ENCODE data around the gene TMTC1.
A peak's percentile ranks its signal among the peaks of the same experiment; 100 is the strongest.
"Not testable (repeated sequence)": the region's sequence is repeated elsewhere in the genome, so short reads cannot be mapped to it uniquely, and the experiment has no call there.

Gene TMTC1

DNA sequence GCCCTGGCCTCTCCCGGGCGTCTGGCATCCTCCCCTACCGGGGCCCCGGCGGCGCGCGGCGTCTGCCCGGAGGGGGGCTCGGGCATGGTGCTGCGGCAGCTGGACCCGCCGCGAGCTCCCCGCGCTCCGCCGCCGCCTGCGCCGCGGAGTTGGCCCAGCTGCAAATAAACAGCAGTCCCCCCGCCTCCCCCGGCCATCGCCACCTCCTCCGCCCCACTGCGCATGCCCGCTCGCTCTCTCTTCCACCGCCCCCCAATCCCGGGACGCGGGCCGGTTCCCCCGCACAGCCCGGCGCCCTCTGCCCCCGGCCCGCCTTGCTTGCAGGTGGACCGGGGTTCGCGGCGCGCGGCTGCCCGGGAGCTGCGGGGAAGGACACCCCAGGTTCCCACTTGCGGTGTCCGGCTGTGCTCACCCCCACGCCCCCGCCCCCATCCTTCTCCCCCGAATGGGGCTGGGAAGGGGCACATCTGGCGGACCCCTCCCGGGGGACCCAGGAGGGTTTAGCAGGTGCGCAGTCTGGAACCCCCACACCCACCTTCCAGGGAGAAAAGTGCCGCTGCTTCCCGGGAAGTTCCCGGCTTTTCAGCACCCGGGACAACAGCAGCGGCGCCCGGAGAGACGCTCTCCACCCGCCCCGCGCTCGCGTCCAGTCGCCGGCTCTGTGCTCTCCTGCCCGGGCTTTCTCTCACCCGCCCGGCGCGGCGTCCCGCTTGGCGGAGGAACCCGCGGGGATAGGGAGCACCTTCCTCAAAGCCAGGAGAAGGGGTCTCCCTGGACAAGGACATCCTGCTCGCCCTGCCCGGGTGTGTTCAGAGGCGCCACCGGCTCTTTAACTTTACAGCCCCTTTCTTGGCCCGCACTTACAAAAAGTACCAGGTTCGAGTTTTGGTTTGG is at the start of gene TMTC1:
TSS of gene TMTC1 (minus strand) at position 170 of the 894 bp plus-strand sequence. CDS start 191 bp downstream, outside the sequence.
- peak; percentile 17 for DNase-seq

DNA sequence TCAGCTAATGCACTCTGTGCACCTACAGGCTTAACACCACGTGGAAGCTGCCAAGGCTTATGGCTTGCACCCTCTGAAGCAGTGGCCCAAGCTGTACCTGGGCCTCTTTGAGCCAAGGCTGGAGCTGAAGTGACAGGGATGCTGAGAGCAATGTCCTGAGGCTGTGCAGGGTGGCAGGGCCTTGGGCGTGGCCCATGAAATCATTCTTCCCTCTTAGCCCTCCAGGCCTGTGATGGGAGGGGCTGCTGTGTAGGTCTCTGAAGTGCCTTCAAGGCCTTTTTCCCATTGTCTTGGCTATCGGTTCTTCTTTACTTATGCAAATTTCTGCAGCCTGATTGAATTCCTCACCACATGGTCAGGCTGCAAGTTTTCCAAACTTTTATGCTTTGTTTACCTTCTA is 47.4 kb upstream of the TMTC1 start:
- no peak for DNase-seq

- DNase-seq: no peak
Observed at GRCh38 chr12:29830391-29830790, 46.6 kb upstream of the TMTC1 start.

- no peak for DNase-seq
Observed at GRCh38 chr12:29818916-29819623, 35.3 kb upstream of the TMTC1 start.

- DNase-seq: no peak
Observed at GRCh38 chr12:29816874-29817725, 33.4 kb upstream of the TMTC1 start.

DNA sequence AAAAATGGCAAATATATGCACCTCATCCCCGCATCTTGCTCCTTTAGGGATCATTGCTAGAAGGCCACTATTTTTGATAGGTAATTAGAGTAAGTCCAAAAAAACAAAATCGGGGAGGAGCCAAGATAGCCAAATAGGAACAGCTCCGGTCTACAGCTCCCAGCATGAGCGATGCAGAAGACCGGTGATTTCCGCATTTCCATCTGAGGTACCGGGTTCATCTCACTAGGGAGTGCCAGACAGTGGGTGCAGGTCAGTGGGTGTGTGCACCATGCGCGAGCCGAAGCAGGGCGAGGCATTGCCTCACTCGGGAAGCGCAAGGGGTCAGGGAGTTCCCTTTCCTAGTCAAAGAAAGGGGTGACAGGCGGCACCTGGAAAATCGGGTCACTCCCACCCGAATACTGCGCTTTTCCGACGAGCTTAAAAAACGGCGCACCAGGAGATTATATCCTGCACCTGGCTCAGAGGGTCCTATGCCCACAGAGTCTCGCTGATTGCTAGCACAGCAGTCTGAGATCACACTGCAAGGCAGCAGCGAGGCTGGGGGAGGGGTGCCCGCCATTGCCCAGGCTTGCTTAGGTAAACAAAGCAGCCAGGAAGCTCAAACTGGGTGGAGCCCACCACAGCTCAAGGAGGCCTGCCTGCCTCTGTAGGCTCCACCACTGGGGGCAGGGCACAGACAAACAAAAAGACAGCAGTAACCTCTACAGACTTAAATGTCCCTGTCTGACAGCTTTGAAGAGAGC is 26.0 kb upstream of the TMTC1 start:
- DNase-seq: not testable (repeated sequence)

DNA sequence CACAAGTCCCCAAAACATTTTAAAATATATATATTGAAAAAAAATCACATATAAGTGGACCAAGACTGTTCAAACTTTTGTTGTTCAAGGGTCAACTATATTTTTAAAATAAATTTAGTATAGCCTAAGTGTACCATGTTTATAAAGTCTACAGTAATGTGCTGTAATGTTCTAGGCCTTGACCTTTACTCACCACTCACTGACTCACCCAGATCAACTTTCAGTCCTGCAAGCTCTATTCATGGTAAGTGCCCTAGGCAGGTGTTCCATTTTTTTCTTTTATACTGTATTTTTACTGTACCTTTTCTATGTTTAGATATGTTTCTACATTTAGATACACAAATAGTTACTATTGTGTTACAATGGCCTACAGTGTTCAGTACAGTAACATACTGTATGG is 23.4 kb upstream of the TMTC1 start:
- DNase-seq: no peak

DNA sequence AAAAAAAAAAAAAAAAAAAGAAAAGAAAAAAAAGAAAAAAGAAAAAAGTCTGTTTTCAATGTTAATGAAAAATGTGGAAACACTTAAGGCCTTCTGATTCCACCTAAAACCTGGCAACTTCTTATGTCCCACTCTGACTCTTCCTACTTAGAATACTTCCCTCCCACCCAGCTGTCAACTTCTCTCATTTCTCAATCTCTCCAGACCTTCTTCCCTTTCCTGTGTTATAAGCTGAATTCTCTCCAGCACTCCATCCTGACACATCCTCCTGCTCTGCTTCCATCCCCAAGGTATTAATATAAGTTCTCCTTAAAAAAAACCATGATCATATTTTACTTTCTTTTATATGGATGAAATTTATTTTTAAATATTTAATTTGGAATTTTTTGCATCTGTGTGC is 20.3 kb upstream of the TMTC1 start:
- DNase-seq: no peak

DNA sequence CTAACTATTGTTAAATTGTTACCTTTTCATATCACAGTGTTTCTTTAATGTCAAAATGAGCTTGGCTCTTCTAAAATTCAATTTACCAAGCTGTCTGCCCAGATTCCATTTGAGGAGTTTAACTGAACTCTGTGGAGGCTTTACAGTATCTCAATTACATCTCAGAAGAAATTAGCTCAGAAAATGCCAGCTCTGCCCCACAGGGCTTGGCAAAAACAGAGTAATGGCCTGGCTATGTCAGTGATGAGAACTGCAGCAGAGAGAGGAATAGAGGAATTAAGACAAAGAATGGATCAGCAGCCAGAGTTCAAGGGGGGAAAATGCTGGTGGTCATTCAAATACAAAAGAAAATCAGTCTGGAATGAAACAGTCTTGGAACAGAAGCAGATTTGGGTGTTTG is 15.8 kb upstream of the TMTC1 start:
- DNase-seq: no peak

DNA sequence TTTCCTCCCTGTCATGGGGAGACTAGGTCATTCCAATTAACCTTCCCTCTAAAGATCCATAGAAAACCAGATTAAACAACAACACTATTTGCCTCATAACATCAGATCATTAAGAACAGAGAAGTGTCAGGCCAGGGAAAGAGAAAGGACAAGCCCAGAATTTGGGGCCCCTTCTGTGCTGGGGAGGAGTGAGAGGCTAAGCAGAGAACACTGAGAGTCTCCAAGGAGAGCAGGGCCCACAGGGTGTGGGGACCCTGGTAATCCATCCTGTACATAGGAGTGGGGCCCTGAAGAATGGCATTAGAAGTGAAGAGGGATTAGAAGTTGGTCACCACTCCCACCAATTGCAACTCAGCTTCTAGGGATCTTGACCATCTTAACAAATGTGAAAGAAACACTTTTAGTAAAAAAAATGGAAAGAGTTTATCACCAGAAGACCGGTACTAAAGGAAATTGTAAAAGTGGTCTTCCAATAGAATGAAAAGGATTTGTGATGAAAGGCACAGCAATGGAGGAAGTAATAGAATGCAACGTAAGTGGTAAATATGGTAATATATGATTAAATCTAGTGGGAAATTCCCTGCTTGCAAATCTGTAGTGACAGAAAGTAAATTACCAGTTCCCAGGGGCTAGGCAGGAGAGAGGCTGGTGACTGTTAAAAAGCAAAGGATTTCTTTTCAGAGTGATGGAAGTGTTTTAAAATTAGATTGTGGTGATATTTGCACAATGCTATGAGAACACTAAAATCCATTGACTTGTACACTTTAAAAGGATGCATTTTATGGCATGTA is 14.0 kb upstream of the TMTC1 start:
- DNase-seq: no peak

- no peak for DNase-seq
Observed at GRCh38 chr12:29796823-29797263, 13.1 kb upstream of the TMTC1 start.

DNA sequence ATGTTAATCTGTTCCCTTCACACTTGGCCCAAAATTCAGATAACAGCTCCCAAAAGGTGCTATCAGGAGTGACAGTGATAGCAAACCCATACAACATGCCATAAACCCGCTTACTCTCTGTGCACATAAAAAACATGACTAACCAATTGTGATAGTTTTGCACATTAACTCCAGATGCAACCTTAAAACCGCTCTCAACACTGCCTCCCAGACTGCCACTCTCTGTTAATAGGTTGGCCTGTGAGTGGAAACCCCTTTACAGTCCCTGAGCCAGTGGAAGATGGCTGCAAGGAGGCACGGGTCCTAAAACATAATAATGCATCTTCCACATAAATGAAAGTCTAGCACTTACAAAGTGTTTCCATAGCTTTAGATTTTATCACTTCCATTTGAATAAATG is 12.0 kb upstream of the TMTC1 start:
- DNase-seq: no peak

GRCh38 chr12:29794862-29795261 is 11.1 kb upstream of the TMTC1 start:
- DNase-seq: no peak

DNA sequence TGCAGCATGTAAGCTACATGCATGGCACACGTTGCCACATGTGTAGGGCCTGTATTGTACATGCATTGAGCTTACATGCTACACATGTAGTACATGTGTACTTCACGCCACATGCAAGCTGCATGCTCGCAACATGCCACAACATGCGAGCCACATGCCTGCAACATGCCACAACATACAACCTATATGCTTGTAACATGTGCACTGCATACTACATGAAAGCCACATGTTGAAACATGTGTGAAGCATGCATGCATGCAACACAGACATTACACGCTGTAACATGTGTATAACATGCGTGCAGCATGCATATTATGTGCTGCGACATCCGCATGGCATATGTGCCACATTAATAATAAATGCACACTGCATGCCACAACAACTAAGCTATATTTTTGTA is 9.1 kb upstream of the TMTC1 start:
- DNase-seq: no peak

- DNase-seq: no peak
Observed at GRCh38 chr12:29792132-29792531, 8.4 kb upstream of the TMTC1 start.

DNA sequence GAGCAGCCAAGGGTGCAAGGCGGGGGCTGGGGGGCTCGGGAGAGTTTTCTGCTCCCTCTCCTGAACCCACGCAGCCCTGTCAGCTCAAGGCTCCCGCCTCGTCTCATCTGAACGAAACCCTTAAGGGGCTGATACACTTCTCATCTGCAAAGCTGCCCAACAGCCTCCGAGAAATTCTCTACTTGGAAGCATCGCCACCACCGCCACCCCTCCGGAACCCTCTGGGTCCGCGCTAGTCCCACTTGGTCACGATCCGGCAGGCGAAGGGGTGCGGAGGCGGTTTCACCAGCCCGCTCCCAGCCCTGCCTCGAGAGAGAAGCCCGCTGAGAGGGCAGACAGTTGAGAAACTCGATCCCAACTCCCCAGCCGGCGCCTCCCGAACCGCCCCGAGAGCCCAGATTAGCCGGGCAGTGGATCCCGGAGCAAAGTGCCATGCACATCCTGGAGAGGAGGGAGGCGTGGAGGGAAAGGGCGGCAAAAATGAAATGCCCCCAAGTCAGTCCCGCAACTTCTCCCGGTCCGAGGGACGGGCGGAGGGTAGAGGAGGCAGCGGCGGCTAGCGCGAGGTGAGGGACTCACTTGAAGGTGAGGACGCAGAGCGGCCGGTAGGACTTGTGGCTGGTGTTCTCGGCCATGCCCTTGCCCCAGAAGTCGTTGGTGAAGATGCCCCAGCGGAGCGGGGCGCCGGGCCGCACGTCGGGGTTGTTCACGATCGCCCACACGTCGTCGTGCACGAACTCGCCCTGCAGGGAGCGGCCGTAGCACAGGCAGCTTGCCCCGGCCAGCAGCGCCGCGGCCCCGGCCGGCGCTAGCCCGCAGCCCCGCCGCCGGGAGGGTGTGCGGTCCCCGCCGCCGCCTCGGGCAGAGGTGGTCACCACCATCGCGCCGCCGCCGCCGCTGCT is 620 bp downstream of the TMTC1 start:
- peak; percentile 13 for DNase-seq

GRCh38 chr12:29782285-29782870 is 1.4 kb downstream of the TMTC1 start:
- DNase-seq: peak; percentile 15

- DNase-seq: no peak
Observed at GRCh38 chr12:29781705-29782266, 2.0 kb downstream of the TMTC1 start.

GRCh38 chr12:29781188-29781587 is 2.6 kb downstream of the TMTC1 start:
- DNase-seq: no peak

GRCh38 chr12:29780084-29780483 is 3.7 kb downstream of the TMTC1 start:
- DNase-seq: no peak

Data from DMS 273 treated with DMSO at 0.1 percent for 48 hours (cell line).